ENCODE measurements around the gene OR2AJ1. TPM values are rescaled to one million over a fixed set of nuclear protein-coding genes. Genes with fewer than 3 reads are reported as not detected.

Gene OR2AJ1
- polyA plus RNA-seq, 1 experiment, result not detected

DNA sequence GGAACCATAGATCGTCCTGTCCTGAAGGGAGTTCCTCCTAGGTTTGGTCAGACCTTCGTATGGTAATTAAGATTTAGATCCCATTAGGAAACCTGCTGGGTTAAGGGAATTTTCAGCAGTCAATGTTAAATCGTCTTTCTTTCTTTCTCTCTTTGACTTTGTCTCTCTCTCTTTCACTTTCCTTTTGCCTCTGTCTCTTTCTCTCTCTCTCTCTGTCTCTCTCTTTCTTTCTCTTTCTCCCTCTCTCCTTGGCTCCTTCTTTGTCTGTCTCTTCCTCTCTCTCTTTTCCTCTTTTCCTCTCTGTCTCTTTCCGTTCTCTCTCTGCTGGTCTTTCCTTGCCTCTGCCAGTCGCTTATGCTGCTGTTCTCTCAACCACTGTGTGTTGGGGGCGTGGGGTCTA lies 20.6 kb upstream of the OR2AJ1 start:
- DNase-seq (ENCODE audit: low read depth), result no peak
- Histone ChIP-seq H3K4me3 (ENCODE audit: low read depth, low read length) (no peak overlapping the region), H3K27me3 (ENCODE audit: control insufficient read depth, insufficient read depth, low read length) (no peaks in the 10 kb centered on the region), H3K36me3 (ENCODE audit: control insufficient read depth, insufficient read depth, low read length) (no peaks in the 10 kb centered on the region)
- TF ChIP-seq, protein P1, sequence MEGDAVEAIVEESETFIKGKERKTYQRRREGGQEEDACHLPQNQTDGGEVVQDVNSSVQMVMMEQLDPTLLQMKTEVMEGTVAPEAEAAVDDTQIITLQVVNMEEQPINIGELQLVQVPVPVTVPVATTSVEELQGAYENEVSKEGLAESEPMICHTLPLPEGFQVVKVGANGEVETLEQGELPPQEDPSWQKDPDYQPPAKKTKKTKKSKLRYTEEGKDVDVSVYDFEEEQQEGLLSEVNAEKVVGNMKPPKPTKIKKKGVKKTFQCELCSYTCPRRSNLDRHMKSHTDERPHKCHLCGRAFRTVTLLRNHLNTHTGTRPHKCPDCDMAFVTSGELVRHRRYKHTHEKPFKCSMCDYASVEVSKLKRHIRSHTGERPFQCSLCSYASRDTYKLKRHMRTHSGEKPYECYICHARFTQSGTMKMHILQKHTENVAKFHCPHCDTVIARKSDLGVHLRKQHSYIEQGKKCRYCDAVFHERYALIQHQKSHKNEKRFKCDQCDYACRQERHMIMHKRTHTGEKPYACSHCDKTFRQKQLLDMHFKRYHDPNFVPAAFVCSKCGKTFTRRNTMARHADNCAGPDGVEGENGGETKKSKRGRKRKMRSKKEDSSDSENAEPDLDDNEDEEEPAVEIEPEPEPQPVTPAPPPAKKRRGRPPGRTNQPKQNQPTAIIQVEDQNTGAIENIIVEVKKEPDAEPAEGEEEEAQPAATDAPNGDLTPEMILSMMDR (IDR thresholded peaks at IDR 0.05; ENCODE audit: insufficient read depth, low read depth, low read length), result no peak
- CTCF ChIA-PET, result no interaction called here
- POLR2A ChIA-PET, result no interaction called here

DNA sequence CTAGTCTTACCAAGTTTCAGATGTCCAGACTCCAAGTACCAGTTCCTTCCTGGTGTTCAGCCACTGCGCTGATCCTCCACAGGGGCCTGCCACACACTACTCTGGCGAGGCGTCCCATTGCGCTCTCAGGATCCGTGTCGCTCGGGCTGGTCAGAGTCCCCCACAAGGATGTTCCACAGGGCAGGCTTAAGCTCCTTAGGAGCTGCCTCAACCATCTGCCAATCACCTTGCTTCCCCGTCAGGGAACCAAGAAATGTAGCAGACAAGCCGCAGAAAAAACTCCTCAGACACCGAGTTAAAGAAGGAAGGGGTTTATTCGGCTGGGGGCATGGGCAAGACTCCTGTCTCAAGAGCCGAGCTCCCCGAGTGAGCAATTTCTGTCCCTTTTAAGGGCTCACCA lies 19.5 kb upstream of the OR2AJ1 start:
- ChIA-PET CTCF (no interaction called here), POLR2A (no interaction called here)
- Histone ChIP-seq H3K4me3 (ENCODE audit: low read depth, low read length) (no peak overlapping the region), H3K36me3 (ENCODE audit: control insufficient read depth, insufficient read depth, low read length) (no peaks in the 10 kb centered on the region), H3K27me3 (ENCODE audit: control insufficient read depth, insufficient read depth, low read length) (no peaks in the 10 kb centered on the region)
- TF ChIP-seq, protein P1 (IDR thresholded peaks at IDR 0.05; ENCODE audit: insufficient read depth, low read depth, low read length), result no peak
- no peak for DNase-seq (ENCODE audit: low read depth)

DNA sequence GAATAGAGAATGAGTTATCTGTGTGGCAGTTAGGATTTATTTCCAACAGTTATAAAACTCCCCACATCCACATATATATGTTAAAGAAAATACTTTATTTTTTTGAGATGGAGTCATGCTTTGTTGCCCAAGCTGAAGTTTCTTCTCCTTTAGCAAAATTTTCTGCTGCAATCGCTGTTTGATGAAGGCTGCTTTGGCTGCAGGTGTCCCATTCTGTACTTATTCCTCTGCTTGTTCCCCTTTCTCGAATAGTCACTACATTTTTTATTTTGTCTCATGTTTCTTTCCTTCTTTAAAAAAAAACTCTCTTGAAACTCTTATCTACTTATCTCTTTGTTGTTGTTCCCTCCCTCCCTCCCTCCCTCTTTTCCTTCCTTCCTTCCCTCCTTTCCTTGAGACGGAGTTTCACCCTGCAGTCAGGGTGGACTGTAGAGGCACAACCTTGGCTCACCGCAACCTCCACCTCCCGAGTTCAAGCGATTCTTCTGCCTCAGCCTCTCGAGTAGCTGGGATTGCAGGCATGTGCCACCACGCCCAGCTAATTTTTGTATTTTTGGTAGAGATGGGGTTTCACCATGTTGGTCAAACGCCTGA lies 18.7 kb upstream of the OR2AJ1 start:
- ChIA-PET POLR2A (no interaction called here), CTCF (no interaction called here)
- Histone ChIP-seq H3K4me3 (ENCODE audit: low read depth, low read length) (no peak overlapping the region), H3K36me3 (ENCODE audit: control insufficient read depth, insufficient read depth, low read length) (no peaks in the 10 kb centered on the region), H3K27me3 (ENCODE audit: control insufficient read depth, insufficient read depth, low read length) (no peaks in the 10 kb centered on the region)
- no peak for DNase-seq (ENCODE audit: low read depth)
- TF ChIP-seq, protein P1 (IDR thresholded peaks at IDR 0.05; ENCODE audit: insufficient read depth, low read depth, low read length), result no peak

GRCh38 chr1:247906504-247907047 lies 18.1 kb upstream of the OR2AJ1 start:
- no peak overlapping the region for H3K4me3 ChIP-seq (ENCODE audit: low read depth, low read length)

GRCh38 chr1:247908766-247909165 lies 15.9 kb upstream of the OR2AJ1 start:
- ChIA-PET POLR2A (no interaction called here), CTCF (no interaction called here)
- Histone ChIP-seq H3K27me3 (ENCODE audit: control insufficient read depth, insufficient read depth, low read length) (no peaks in the 10 kb centered on the region), H3K4me3 (ENCODE audit: low read depth, low read length) (no peak overlapping the region), H3K36me3 (ENCODE audit: control insufficient read depth, insufficient read depth, low read length) (no peaks in the 10 kb centered on the region)
- TF ChIP-seq, protein P1 (IDR thresholded peaks at IDR 0.05; ENCODE audit: insufficient read depth, low read depth, low read length), result no peak
- no peak for DNase-seq (ENCODE audit: low read depth)

More at GRCh38 chr1:247906504-247907047, 18.1 kb upstream of the OR2AJ1 start:
- Histone ChIP-seq H3K36me3 (ENCODE audit: control insufficient read depth, insufficient read depth, low read length) (no peaks in the 10 kb centered on the region), H3K27me3 (ENCODE audit: control insufficient read depth, insufficient read depth, low read length) (no peaks in the 10 kb centered on the region)
- ChIA-PET CTCF (no interaction called here), POLR2A (no interaction called here)
- DNase-seq (ENCODE audit: low read depth), result peak; percentile 4
- TF ChIP-seq, protein P1 (IDR thresholded peaks at IDR 0.05; ENCODE audit: insufficient read depth, low read depth, low read length), result no peak

Measured in BJ (cell line).